HepG2 (cell line): ENCODE measurements around the gene SPON1.

Source experiments
- ETV6 ChIP-seq: sonication (generic); formaldehyde crosslinking; conservative IDR thresholded peaks from 2 replicates; pipeline ENCODE4 v1.4.0; 2020; ENCODE audit warnings: missing genetic modification reagents
- FOXK1 ChIP-seq: sonication (generic); formaldehyde crosslinking; IDR thresholded peaks from 2 replicates; pipeline ENCODE4 v1.4.0; 2020; ENCODE audit warnings: low read depth, missing genetic modification reagents, borderline replicate concordance
- POLR2A ChIP-seq, 2 experiments: IDR thresholded peaks; 2 replicates each; pipeline ENCODE4 v1.6.1; 2011; ENCODE audit warnings: low read depth in 2 of 2, low read length in 2 of 2, mild to moderate bottlenecking in 1 of 2, moderate library complexity in 1 of 2; ENCODE audit not compliant: insufficient read depth in 1 of 2
- TBP ChIP-seq: sonication (generic); formaldehyde crosslinking; IDR thresholded peaks from 2 replicates; pipeline ENCODE4 v1.5.0; 2020; ENCODE audit warnings: missing genetic modification reagents
- ZFX ChIP-seq: sonication (generic); formaldehyde crosslinking; IDR thresholded peaks from 2 replicates; pipeline ENCODE4 v1.4.0; 2020; ENCODE audit warnings: mild to moderate bottlenecking, low read depth, missing genetic modification reagents, moderate library complexity
- TF ChIP-seq, protein P1 (sequence below): sonication (generic); formaldehyde crosslinking; conservative IDR thresholded peaks from 2 replicates; pipeline ENCODE4 v1.4.0; 2020; ENCODE audit warnings: missing genetic modification reagents

DNA sequence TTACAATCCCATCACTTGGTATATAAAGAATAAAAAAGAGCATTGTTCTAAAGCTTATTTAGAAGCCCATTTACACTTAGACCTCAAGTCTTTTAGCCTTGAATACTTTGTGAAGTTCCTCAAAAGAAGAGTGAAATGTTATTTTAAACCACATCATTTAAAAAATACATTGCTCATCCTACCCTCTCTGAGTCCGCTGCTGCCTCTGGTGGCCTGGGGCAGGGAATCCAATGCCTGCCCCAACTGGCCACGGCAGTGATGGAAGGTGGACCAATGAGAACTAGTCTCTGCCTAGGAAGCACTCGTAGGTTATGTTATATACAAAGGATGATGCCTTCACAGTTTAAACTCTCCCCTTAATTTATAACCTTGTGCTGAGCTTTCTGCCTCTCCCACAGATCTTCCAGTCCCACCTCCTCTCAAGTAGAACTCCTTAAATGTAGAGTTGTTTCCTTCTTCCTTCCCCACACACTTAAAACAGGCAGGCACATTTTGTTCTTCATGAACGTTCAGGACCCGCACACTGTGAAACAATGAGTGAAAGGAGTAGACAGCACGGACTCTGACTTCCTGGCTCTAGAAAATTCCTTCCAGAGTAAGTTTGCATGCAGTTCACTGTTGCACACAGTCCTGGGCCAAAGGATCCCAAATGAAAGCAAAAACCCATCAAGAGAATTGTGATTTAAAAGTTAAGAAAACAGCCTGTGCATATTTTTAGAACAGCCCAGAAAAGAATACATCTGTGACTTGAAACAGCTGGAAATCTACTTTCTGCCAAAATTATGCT, 228.7 kb downstream of the SPON1 start:
- TF ChIP-seq TBP (CRISPR knock-in tag) (no peak), POLR2A (IDR thresholded peaks at IDR 0.05; ENCODE audit: insufficient read depth in 1 of 2, low read depth in 2 of 2, low read length in 2 of 2) (no peak), FOXK1 (CRISPR knock-in tag) (no peak), ZFX (CRISPR knock-in tag) (no peak), ETV6 (CRISPR knock-in tag) (no peak)
- TF ChIP-seq, protein P1, sequence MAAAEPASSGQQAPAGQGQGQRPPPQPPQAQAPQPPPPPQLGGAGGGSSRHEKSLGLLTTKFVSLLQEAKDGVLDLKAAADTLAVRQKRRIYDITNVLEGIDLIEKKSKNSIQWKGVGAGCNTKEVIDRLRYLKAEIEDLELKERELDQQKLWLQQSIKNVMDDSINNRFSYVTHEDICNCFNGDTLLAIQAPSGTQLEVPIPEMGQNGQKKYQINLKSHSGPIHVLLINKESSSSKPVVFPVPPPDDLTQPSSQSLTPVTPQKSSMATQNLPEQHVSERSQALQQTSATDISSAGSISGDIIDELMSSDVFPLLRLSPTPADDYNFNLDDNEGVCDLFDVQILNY, result no peak
